GM18520 (cell line): ENCODE data around the gene ACTL6A.

Experiments used
- ATAC-seq: cut with Tn5 transposase; IDR thresholded peaks from one replicate; pipeline ENCODE4 v1.9.1; 2021; ENCODE audit not compliant: unreplicated experiment

Gene ACTL6A

GRCh38 chr3:179589143-179589542 is 26.4 kb downstream of the ACTL6A start:
- ATAC-seq: peak; percentile 70

DNA sequence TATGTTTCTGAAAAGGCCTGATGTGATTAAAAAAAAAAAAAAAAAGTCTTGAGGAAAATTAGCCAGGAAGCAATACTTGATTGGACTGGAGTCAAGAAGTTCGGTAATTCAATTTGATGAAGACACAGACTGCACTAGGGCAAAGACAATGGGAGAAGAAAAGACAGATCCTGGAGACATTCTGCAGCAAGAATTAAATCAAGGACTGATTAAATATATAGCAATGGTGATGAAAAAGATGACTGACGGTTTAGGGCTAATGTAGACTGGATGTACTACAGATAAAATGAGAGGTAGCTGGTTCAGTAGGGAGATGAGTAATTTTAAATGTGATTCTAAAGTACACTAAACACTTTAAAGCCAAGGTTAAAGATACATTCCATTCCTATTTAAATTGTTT is 27.9 kb downstream of the ACTL6A start:
- ATAC-seq: no peak

DNA sequence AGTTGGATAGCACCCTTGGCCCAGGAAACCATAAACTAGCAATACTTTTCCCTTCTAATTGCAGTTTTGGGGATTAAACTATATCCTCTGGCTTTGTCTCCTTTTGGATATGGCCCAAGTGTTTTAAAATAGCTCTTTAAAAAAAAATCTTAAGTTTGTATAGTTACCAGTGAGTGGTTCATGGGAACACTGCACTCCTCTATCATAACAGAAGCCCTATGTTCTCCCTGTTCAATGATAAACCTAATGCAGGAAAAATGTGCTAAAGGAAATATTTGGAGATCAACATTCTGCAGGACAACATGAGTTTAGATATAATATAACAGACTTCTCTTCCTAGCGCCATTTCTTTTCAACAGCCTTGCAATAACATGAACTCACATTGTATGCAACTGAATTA is 28.6 kb downstream of the ACTL6A start:
- no peak for ATAC-seq

- ATAC-seq: no peak
These were observed 36.8 kb downstream of the ACTL6A start for GRCh38 chr3:179599531-179599930.

DNA sequence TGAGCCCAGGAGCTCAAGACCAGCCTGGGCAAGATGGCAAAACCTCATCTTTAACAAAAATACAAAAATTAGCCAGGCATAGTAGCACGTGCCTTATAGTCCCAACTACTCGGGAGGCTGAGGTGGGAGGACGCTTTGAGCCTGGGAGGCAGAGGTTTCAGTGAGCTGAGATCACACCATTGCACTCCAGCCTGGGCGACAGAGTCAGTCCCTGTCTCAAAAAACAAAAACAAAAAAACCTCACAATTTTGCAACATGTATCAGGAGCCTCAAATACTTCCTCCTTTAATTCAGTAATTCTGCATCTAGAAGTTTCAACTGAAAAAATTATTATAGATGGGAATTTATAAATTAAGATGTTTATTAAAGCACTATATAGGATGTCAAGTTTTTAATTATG is 40.6 kb downstream of the ACTL6A start:
- no peak for ATAC-seq

GRCh38 chr3:179603831-179604230 is 41.1 kb downstream of the ACTL6A start:
- no peak for ATAC-seq

DNA sequence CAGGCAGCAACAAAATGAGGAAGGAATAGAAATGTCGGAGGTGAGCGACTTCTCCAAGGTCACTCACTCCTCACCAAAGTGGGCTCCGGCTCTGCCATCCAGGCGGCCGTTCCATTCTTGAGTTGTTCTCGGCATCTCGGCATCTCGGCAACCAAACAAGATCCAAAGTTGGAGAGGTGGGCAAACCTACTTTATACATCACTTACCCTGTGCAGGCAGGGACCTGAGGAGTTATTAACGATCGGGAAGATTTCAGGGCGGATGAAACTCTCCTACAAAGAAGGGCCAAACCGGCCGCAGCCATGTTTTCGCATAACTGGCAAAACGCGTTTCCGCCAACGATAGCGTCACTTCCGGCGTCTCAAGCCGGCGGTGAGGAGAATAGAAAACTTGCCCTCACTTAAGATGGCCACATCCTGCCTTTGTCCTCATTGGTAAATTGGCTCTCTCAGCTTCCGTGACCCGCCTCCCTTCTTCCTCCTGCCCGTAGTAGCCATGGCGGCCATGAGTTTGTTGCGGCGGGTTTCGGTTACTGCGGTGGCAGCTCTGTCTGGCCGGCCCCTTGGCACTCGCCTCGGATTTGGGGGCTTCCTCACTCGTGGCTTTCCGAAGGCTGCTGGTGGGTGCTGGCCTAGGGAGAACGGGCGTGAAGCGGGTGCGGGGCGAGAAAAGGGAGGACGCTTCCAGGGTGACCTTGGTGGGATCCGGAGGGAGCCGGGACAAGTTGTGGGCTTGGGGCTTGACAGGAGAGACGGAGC is 41.8 kb downstream of the ACTL6A start, which contains the start of the genes MRPL47 and NDUFB5:
Gene MRPL47, minus strand, starts transcription at position 318 of the 758 bp plus-strand sequence. Its CDS starts 14 bp downstream, at position 304.
Gene NDUFB5, plus strand, starts transcription at position 474 of the 758 bp plus-strand sequence. Its CDS starts 22 bp downstream, at position 496.
- peak; percentile 96 for ATAC-seq

DNA sequence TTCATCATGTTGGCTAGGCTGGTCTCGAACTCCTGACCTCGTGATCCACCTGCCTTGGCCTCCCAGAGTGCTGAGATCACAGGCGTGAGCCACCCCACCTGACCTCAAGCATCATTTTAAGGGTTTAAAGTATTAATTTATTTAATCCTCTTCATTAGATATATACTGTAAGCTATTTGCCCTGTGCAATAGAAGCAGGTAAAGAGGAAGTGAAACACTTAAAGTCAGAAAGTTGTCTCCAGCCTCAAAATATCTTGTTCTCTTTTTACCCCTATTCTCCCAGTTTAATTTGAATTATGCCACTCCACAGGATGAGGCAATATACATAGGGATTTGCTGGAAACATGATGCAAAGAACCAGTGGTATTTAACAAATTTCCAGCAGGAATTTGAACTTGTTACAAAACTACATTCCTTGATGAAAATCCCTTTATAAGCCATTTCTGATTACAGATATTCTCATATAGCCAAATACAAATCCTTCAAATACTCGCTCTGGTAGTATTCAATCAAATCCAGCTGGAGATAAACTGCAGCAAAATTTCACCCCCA is 43.9 kb downstream of the ACTL6A start:
- ATAC-seq: no peak

- ATAC-seq: peak; percentile 50
These were observed 46.4 kb downstream of the ACTL6A start for GRCh38 chr3:179608931-179609720.

DNA sequence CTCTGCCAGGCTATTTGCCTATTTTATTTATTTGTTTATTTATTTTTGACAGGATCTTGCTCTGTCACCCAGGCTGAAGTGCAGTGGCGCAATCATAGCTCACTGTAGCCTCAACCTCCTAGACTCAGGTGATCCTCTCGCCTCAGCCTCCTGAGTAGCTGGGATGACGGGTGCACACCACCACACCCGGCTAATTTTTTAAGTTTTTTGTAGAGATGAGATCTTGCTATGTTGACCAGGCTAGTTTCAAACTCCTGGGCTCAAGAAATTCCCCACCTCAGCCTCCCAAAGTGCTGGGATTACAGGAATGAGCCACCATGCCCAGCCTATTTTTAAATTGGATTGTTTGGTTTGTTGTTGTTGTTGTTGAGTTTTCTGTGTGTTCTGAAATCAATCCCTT is 47.3 kb downstream of the ACTL6A start:
- no peak for ATAC-seq

- ATAC-seq: no peak
These were observed 51.1 kb downstream of the ACTL6A start for GRCh38 chr3:179613807-179614206.

GRCh38 chr3:179615458-179616173 is 52.9 kb downstream of the ACTL6A start:
- no peak for ATAC-seq

GRCh38 chr3:179622023-179622422 is 59.3 kb downstream of the ACTL6A start:
- no peak for ATAC-seq

GRCh38 chr3:179624451-179624850 is 61.7 kb downstream of the ACTL6A start:
- ATAC-seq: no peak

GRCh38 chr3:179630753-179631451 is 68.2 kb downstream of the ACTL6A start:
- no peak for ATAC-seq
